ENCODE measurements around the gene VN1R5.

Gene VN1R5

DNA sequence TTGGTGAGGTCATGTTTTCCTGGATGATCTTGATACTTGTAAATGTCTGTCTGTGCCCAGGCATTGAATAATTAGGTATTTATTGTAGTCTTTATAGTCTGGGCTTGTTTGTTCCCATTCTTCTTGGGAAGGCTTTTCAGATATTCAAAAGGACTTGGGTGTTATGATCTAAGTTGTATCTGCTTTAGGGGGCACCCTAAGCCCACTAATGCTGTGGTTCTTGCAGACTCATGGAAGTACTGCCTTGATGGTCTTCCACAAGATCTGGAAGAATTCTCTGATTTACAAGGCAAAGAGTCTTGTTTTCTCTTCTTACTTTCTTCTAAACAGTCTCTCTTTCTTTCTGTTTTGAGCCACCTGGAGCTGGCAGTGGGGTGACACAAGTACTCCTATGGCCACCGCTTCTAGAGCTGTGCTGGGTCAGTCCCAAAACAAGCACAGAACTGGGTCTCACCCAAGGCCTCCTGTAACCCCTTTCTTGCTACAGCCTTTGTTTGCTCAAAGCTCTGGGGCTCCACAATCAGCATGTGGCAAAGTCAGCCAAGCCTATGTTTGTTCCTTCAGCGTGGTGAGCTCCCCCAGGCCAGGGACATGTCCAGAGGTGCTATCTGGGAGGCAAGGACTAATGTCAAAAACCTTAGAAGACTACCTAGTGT lies 12.6 kb downstream of the VN1R5 start:
- Histone ChIP-seq H3K4me1 (no peaks in the 10 kb centered on the region), H3K36me3 (no peaks in the 10 kb centered on the region), H3K4me3 (ENCODE audit: low read depth, low read length) (no peak overlapping the region), H3K9me3 (no peaks in the 10 kb centered on the region; the same call in 1 of the 2 replicates), H3K27me3 (no peaks in the 10 kb centered on the region)
- TF ChIP-seq, protein P1, sequence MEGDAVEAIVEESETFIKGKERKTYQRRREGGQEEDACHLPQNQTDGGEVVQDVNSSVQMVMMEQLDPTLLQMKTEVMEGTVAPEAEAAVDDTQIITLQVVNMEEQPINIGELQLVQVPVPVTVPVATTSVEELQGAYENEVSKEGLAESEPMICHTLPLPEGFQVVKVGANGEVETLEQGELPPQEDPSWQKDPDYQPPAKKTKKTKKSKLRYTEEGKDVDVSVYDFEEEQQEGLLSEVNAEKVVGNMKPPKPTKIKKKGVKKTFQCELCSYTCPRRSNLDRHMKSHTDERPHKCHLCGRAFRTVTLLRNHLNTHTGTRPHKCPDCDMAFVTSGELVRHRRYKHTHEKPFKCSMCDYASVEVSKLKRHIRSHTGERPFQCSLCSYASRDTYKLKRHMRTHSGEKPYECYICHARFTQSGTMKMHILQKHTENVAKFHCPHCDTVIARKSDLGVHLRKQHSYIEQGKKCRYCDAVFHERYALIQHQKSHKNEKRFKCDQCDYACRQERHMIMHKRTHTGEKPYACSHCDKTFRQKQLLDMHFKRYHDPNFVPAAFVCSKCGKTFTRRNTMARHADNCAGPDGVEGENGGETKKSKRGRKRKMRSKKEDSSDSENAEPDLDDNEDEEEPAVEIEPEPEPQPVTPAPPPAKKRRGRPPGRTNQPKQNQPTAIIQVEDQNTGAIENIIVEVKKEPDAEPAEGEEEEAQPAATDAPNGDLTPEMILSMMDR (IDR thresholded peaks at IDR 0.05; ENCODE audit: low read depth, low read length) = no peak
- DNase-seq = no peak

DNA sequence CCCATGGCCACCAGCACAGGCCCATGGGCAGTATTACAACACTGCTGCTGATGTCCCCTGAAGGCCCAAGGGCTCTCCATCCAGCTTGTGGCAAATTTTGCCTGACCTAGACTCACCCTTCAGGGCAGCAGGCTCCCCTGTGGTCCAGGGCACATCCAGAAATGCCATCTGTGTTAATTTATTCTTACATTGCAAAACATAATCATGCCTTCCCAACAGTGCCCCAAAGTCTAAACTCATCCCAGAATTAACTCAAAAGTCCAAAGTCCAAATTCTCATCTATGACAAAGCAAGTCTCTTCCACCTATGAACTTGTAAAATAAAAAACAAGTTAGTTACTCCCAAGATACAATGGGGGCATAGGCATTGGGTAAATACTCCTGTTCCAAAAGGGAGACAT lies 13.3 kb downstream of the VN1R5 start:
- H3K9me3 ChIP-seq = no peaks in the 10 kb centered on the region; the same call in 1 of the 2 replicates

DNA sequence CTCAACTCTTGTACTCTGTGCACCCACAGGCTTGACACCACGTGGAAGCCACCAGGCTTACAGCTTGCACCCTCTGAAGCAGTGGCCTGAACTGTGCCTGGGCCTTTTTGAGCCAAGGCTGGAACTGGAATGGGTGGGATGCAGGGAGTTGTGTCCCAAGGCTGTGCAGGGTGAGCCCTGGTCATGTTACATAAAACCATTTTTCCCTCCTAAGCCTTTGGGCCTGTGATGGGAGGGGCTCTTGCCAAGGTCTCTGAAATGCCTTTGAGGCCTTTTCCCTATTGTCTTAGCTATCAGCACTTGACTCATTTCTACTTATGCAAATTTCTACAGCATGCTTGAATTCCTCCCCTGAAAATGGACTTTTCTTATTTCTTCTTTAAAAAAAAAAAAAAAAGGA lies 14.1 kb downstream of the VN1R5 start:
- Histone ChIP-seq H3K4me3 (ENCODE audit: low read depth, low read length) (no peak overlapping the region), H3K4me1 (no peaks in the 10 kb centered on the region), H3K9me3 (no peaks in the 10 kb centered on the region; the same call in 1 of the 2 replicates), H3K36me3 (no peaks in the 10 kb centered on the region), H3K27me3 (no peaks in the 10 kb centered on the region)
- TF ChIP-seq, protein P1 (IDR thresholded peaks at IDR 0.05; ENCODE audit: low read depth, low read length) = no peak
- no peak for DNase-seq

More for the DNA sequence above, 13.3 kb downstream of the VN1R5 start:
- H3K4me1 ChIP-seq = no peaks in the 10 kb centered on the region
- TF ChIP-seq, protein P1 (IDR thresholded peaks at IDR 0.05; ENCODE audit: low read depth, low read length) = no peak
- H3K36me3 ChIP-seq = no peaks in the 10 kb centered on the region
- H3K4me3 ChIP-seq (ENCODE audit: low read depth, low read length) = no peak overlapping the region
- no peak for DNase-seq
- H3K27me3 ChIP-seq = no peaks in the 10 kb centered on the region

DNA sequence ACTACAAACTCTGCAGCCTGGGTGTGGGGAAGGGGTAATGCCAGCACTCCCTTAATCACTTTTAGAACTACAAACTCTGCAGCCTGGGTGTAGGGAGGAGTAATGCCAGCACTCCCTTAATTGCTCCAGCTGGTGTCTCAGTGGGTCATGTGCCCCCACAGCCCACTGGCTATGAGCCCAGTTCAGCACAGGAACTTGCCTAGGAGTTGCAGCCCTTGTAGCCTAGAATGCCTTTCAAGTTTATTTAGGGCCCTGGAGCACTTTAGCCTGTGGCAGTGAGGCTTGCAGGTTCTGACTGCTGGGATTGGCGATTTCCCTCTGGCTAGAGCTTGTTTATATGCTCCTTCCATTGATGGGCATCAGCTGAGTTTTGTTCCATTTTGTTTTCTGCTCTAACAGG lies 17.1 kb downstream of the VN1R5 start:
- Histone ChIP-seq H3K27me3 (no peaks in the 10 kb centered on the region), H3K4me1 (no peaks in the 10 kb centered on the region), H3K4me3 (ENCODE audit: low read depth, low read length) (no peak overlapping the region), H3K9me3 (no peaks in the 10 kb centered on the region; the same call in 1 of the 2 replicates), H3K36me3 (no peaks in the 10 kb centered on the region)
- TF ChIP-seq, protein P1 (IDR thresholded peaks at IDR 0.05; ENCODE audit: low read depth, low read length) = no peak
- no peak for DNase-seq

DNA sequence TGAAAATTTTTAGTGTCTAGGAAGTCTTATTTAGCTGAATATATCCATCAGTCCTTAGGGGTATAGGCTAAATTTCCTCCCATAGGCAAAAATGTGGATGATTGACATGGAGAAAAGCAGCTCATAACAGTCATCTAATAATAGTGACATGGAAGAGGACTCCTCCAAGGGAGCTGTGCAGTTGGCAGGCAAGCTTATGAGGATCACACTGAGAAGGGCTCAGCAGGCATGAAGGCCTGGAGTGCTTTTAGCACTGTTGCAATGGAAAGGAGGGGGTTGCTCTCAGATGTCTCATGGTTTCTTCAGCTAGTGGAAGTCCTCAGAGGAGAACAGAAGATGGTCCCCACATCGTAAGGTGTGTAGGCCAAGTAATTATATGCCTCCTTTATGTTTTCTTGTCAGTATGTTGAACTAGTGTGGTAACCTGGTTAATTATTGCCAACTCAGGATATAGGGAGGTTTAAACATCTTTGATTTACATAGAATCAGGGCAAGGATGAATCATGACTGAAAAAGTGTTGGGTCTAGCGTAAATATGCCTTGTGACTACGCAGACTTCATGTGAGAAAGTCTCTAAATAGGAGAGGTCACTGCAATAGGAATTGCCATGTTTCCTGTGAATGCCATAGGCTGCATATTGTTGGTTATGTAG lies 18.9 kb downstream of the VN1R5 start:
- H3K27me3 ChIP-seq = no peaks in the 10 kb centered on the region
- no peaks in the 10 kb centered on the region; the same call in 1 of the 2 replicates for H3K9me3 ChIP-seq
- no peaks in the 10 kb centered on the region for H3K4me1 ChIP-seq
- TF ChIP-seq, protein P1 (IDR thresholded peaks at IDR 0.05; ENCODE audit: low read depth, low read length) = no peak
- H3K36me3 ChIP-seq = no peaks in the 10 kb centered on the region
- DNase-seq = no peak
- H3K4me3 ChIP-seq (ENCODE audit: low read depth, low read length) = no peak overlapping the region

DNA sequence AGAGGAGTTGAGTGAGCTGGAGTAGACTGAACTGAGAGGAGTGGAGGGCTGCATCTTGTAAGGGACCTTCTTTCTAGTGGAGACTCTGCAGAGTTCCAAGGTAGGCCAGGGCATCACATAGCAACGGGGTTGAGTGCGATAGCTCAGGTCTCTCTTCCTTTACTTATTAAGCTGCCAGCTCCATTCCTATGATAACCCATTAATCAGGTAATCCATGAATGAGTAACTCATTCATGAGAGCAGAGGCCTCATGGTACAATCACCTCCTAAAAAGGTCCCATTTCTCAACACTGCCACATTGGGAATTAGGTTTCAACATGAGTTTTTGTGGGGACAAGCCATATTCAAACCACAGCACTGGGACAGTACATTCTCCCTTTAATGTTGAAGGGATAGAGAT lies 21.3 kb downstream of the VN1R5 start:
- TF ChIP-seq, protein P1 (IDR thresholded peaks at IDR 0.05; ENCODE audit: low read depth, low read length) = no peak
- DNase-seq = no peak
- H3K36me3 ChIP-seq = no peaks in the 10 kb centered on the region
- H3K9me3 ChIP-seq = no peaks in the 10 kb centered on the region; the same call in 1 of the 2 replicates
- no peaks in the 10 kb centered on the region for H3K4me1 ChIP-seq
- peaks cover 3% of the 10 kb centered on the region for H3K27me3 ChIP-seq
- no peak overlapping the region for H3K4me3 ChIP-seq (ENCODE audit: low read depth, low read length)
